ENCODE measurements around the gene TNNC2.
"Not testable (repeated sequence)": the region's sequence is repeated elsewhere in the genome, so short reads cannot be mapped to it uniquely, and the experiment has no call there.

Gene TNNC2

GRCh38 chr20:45848421-45848820, 21.3 kb upstream of the TNNC2 start:
- no peak for DNase-seq

GRCh38 chr20:45845452-45845851, 18.3 kb upstream of the TNNC2 start:
- no peak for DNase-seq

- DNase-seq: no peak
Measured at GRCh38 chr20:45843506-45843905, 16.4 kb upstream of the TNNC2 start.

- DNase-seq: peak in 1 of 2 donors; percentile 29
Measured at GRCh38 chr20:45842169-45842812, 15.2 kb upstream of the TNNC2 start.

GRCh38 chr20:45841407-45842129, 14.5 kb upstream of the TNNC2 start:
- DNase-seq: no peak

- DNase-seq: no peak
Measured at GRCh38 chr20:45840700-45841198, 13.6 kb upstream of the TNNC2 start.

GRCh38 chr20:45836841-45837240, 9.7 kb upstream of the TNNC2 start:
- no peak for DNase-seq

- no peak for DNase-seq
Measured at GRCh38 chr20:45835825-45836224, 8.7 kb upstream of the TNNC2 start.

GRCh38 chr20:45835329-45835765, 8.2 kb upstream of the TNNC2 start:
- DNase-seq: peak; percentile 62 to 71

- DNase-seq: no peak
Measured at GRCh38 chr20:45834797-45835161, 7.7 kb upstream of the TNNC2 start.

- DNase-seq: no peak
Measured at GRCh38 chr20:45833883-45834796, 7.0 kb upstream of the TNNC2 start.

GRCh38 chr20:45833030-45833882, 6.1 kb upstream of the TNNC2 start, which contains the start of gene SNX21:
Gene SNX21, plus strand, starts transcription at chr20:45833799. Its CDS starts 121 bp downstream, at chr20:45833920.
- peak; percentile 88 to 91 for DNase-seq

- no peak for DNase-seq
Measured at GRCh38 chr20:45832619-45833018, 5.5 kb upstream of the TNNC2 start.

GRCh38 chr20:45829673-45830106, 2.6 kb upstream of the TNNC2 start:
- not testable (repeated sequence) for DNase-seq

GRCh38 chr20:45828589-45828988, 1.5 kb upstream of the TNNC2 start:
- DNase-seq: no peak

GRCh38 chr20:45827712-45828111, 600 bp upstream of the TNNC2 start:
- no peak for DNase-seq

GRCh38 chr20:45826381-45827019, 612 bp downstream of the TNNC2 start:
- no peak for DNase-seq

- DNase-seq: peak; percentile 10 to 20
Measured at GRCh38 chr20:45823949-45824835, 2.9 kb downstream of the TNNC2 start.

GRCh38 chr20:45822857-45823256, 4.3 kb downstream of the TNNC2 start:
- no peak for DNase-seq

- DNase-seq: no peak
Measured at GRCh38 chr20:45821947-45822346, 5.2 kb downstream of the TNNC2 start.

- DNase-seq: no peak
Measured at GRCh38 chr20:45819466-45819865, 7.6 kb downstream of the TNNC2 start.
